HepG2 (cell line): ENCODE measurements around the gene SMIM14. TPM values are rescaled to one million over a fixed set of nuclear protein-coding genes. Genes with fewer than 3 reads are reported as not detected.

Experiments
- ATAC-seq: fragments of 200-7000 bp; cut with Tn5 transposase; 3 replicates; pipeline ENCODE4 v1.9.1; 2020; ENCODE audit warnings: mild to moderate bottlenecking, moderate library complexity
- BruUV-seq: library from RNA; stranded (reverse); fragments of 400-500 nt; replicated peaks from 2 replicates; lab custom pipeline; 2021; lab: Mats Ljungman, UMichigan
- CTCF ChIA-PET: fragments of 300-600 bp; formaldehyde crosslinking; extraction: SDS; loops from one replicate; lab custom pipeline; 2021; ENCODE audit warnings: low total read pairs, inconsistent platforms, low intra/inter-chr PET ratio; lab: Yijun Ruan, JAX
- POLR2A ChIA-PET: fragments of 350-600 bp; sonication (Branson Sonifier 250); formaldehyde crosslinking; loops from one replicate; lab custom pipeline; 2020; ENCODE audit warnings: antibody characterized with exemption, inconsistent platforms; lab: Yijun Ruan, JAX
- DNase-seq: peaks from one replicate; pipeline ENCODE4 v3.0.0-alpha.2; 2015; ENCODE audit warnings: low spot score
- FAIRE-seq: peaks from 3 replicates; lab custom pipeline; 2011; peaks lifted over from hg19 to GRCh38; lab: Jason Lieb, UNC
- H2AFZ ChIP-seq: one replicate; pipeline ENCODE4 v1.6.1; 2011; ENCODE audit warnings: low read length, inconsistent platforms
- H3K27ac ChIP-seq: fragments of 300-600 bp; 3 replicates; pipeline ENCODE4 v1.8.0; 2011; ENCODE audit warnings: mixed run types, mild to moderate bottlenecking, mixed read lengths, low read length, inconsistent platforms; ENCODE audit not compliant: insufficient read depth; ENCODE audit errors: extremely low read length
- H3K27me3 ChIP-seq, 2 experiments: fragments of 200-600 bp in 1 of 2; 2 replicates in 1 of 2; 3 replicates in 1 of 2; pipeline versions ENCODE4 v1.6.0 to v1.8.0; 2011; ENCODE audit warnings: low read length in 2 of 2, mild to moderate bottlenecking in 2 of 2, moderate library complexity in 2 of 2, inconsistent platforms in 1 of 2; ENCODE audit not compliant: insufficient read depth in 2 of 2, control insufficient read depth in 1 of 2
- H3K36me3 ChIP-seq, 2 experiments: fragments of 200-600 bp in 1 of 2; replicated peaks in 1 of 2; 2 replicates in 1 of 2; 3 replicates in 1 of 2; pipeline versions ENCODE4 v1.5.1 to v1.8.0; 2011; ENCODE audit warnings: low read length in 2 of 2, inconsistent platforms in 1 of 2; ENCODE audit not compliant: insufficient read depth in 2 of 2, control insufficient read depth in 1 of 2
- H3K4me1 ChIP-seq: 2 replicates; pipeline ENCODE4 v1.5.1; 2012; ENCODE audit warnings: low read length, inconsistent platforms; ENCODE audit not compliant: insufficient read depth
- H3K4me2 ChIP-seq: 2 replicates; pipeline ENCODE4 v1.6.0; 2011; ENCODE audit warnings: low read depth, low read length, inconsistent platforms
- H3K4me3 ChIP-seq, 3 experiments: fragments of 200-600 bp in 1 of 3; sonication (generic), shearing (Covaris generic) in 1 of 3; replicated peaks in 1 of 3; 2 replicates each; pipeline ENCODE4 v1.5.1; 2011 to 2016; ENCODE audit warnings: low read length in 3 of 3, inconsistent platforms in 2 of 3, low read depth in 2 of 3, mild to moderate bottlenecking in 2 of 3, control low read depth in 1 of 3, mixed read lengths in 1 of 3; ENCODE audit not compliant: insufficient read depth in 1 of 3
- H3K79me2 ChIP-seq: one replicate; pipeline ENCODE4 v1.6.1; 2011; ENCODE audit warnings: low read length, inconsistent platforms; ENCODE audit not compliant: insufficient read depth
- H3K9ac ChIP-seq: 2 replicates; pipeline ENCODE4 v1.6.0; 2011; ENCODE audit warnings: mild to moderate bottlenecking, low read depth, low read length, inconsistent platforms; ENCODE audit not compliant: insufficient read depth
- H3K9me3 ChIP-seq: 2 replicates; pipeline ENCODE4 v1.5.1; 2012; ENCODE audit warnings: mild to moderate bottlenecking, low read length
- H4K20me1 ChIP-seq: 2 replicates; pipeline ENCODE4 v1.6.0; 2011; ENCODE audit warnings: inconsistent platforms, mild to moderate bottlenecking, low read length, moderate library complexity; ENCODE audit not compliant: insufficient read depth
- ARID2 ChIP-seq: sonication (generic); formaldehyde crosslinking; IDR thresholded peaks from 2 replicates; pipeline ENCODE4 v1.8.1; 2022; ENCODE audit warnings: mild to moderate bottlenecking, missing genetic modification reagents, borderline replicate concordance
- CC2D1A ChIP-seq: sonication (generic); formaldehyde crosslinking; IDR thresholded peaks from 2 replicates; pipeline ENCODE4 v1.8.1; 2023; ENCODE audit warnings: mild to moderate bottlenecking, missing genetic modification reagents
- RBFOX2 ChIP-seq: fragments of 200-400 bp; formaldehyde crosslinking; IDR thresholded peaks from 2 replicates; pipeline ENCODE4 v1.6.1; 2017; ENCODE audit warnings: low read depth, mild to moderate bottlenecking, low read length
- ZC3H13 ChIP-seq: sonication (generic); formaldehyde crosslinking; IDR thresholded peaks from 2 replicates; pipeline ENCODE4 v1.8.1; 2023; ENCODE audit warnings: mild to moderate bottlenecking, missing genetic modification reagents, moderate library complexity
- ZNF121 ChIP-seq: sonication (generic); formaldehyde crosslinking; IDR thresholded peaks from 2 replicates; pipeline ENCODE4 v1.5.0; 2020; ENCODE audit warnings: mild to moderate bottlenecking, missing genetic modification reagents
- ZNF574 ChIP-seq: sonication (generic); formaldehyde crosslinking; IDR thresholded peaks from 2 replicates; pipeline ENCODE4 v1.4.0; 2020; ENCODE audit warnings: missing genetic modification reagents
- ZNF713 ChIP-seq: sonication (generic); formaldehyde crosslinking; IDR thresholded peaks from 2 replicates; pipeline ENCODE4 v1.4.0; 2020; ENCODE audit warnings: mild to moderate bottlenecking, missing genetic modification reagents
- WGBS: methylation state at CpG from one replicate; pipeline ENCODE4 v1.1.6; 2017; ENCODE audit warnings: low lambda C conversion rate; 5-methylcytosine and 5-hydroxymethylcytosine counted together
- in situ Hi-C: cut with HindIII; loops from 2 replicates; pipeline ENCODE4 v1.10.0; 2017; ENCODE audit warnings: low pct_unique_long_range_greater_than_20kb; ENCODE audit not compliant: extremely low pct_ligation_motif_present
- intact Hi-C: fragments of 100-400 bp; cut with micrococcal nuclease; formaldehyde crosslinking; loops from one replicate; pipeline ENCODE4 v1.10.0; 2022; ENCODE audit not compliant: unreplicated experiment
- polyA plus RNA-seq, 8 experiments: library from polyadenylated mRNA; depleted of rRNA in 3 of 8; stranded (reverse) in 7 of 8; unstranded in 1 of 8; fragments of >200 nt; fragmentation: Illumina TruSeq in 4 of 8; extraction: Trizol in 4 of 8; gene quantifications; 2 replicates each; pipeline versions ENCODE4 v1.2.1 to v1.2.3, GENCODE V29; 2011 to 2016; ENCODE audit warnings: low read depth in 4 of 8, missing spikeins in 1 of 8, mixed read lengths in 1 of 8; ENCODE audit not compliant: insufficient read depth in 1 of 8
- total RNA-seq, 5 experiments: library from RNA; depleted of rRNA; stranded (reverse); fragments of >200 nt; fragmentation: Illumina TruSeq; extraction: Trizol; gene quantifications; 2 replicates each; pipeline ENCODE4 v1.2.3, GENCODE V29; 2016; ENCODE audit warnings: low read depth in 1 of 5

Gene SMIM14
- total and polyA plus RNA-seq, 2 of the 13 experiments (the other 11 are each of a cell fraction or from before 2014, with no cell fraction given): 16.3 to 28.1 TPM

GRCh38 chr4:39518484-39518883 lies 120.2 kb downstream of the SMIM14 start:
- intact Hi-C loops (no loop called here), in situ Hi-C loops (no loop called here)
- TF ChIP-seq ARID2 (CRISPR knock-in tag): no peak
- TF ChIP-seq ZNF574 (CRISPR knock-in tag): no peak
- no peak for TF ChIP-seq ZNF713 (CRISPR knock-in tag)
- TF ChIP-seq ZC3H13 (CRISPR knock-in tag): no peak
- TF ChIP-seq ZNF121: peak; percentile 70
- TF ChIP-seq RBFOX2: 0 out of 2 replicates have a peak, but pooled peaks have one; percentile 13
- TF ChIP-seq CC2D1A: no peak
- Histone ChIP-seq H3K4me1 (peaks cover 90% of the 10 kb centered on the region), H3K79me2 (peaks cover 81% of the 10 kb centered on the region), H2AFZ (no peak overlapping the region), H3K9me3 (no peaks in the 10 kb centered on the region), H3K27me3 (no peaks in the 10 kb centered on the region), H4K20me1 (peaks cover 19% of the 10 kb centered on the region), H3K27ac (peak overlapping the region; percentile 97), H3K9ac (no peak overlapping the region), H3K36me3 (peaks cover 5 to 30% of the 10 kb centered on the region in 2 experiments; a peak in 3 of 5 replicates), H3K4me3 (no peak overlapping the region), H3K4me2 (no peak overlapping the region)
- ATAC-seq (no peak), DNase-seq (no peak), FAIRE-seq (no peak)
- BruUV-seq: no TSS peak
- WGBS: 83% methylated on average over 6 of the region's 6 CpGs
- POLR2A ChIA-PET: interaction anchor here (1.3 kb wide), 1 partner anchor 9 kb away, joined by 4 read pairs; the partner anchor contains the start of gene UGDH
- CTCF ChIA-PET: no interaction called here
